HepG2 (cell line): ENCODE measurements around the gene SMYD2. TPM values are rescaled to one million over a fixed set of nuclear protein-coding genes. Genes with fewer than 3 reads are reported as not detected.

ENCODE experiments used
- CENPX ChIP-seq: sonication (generic); formaldehyde crosslinking; IDR thresholded peaks from 2 replicates; pipeline ENCODE4 v1.9.0; 2021; ENCODE audit warnings: mild to moderate bottlenecking, missing genetic modification reagents, moderate library complexity
- NAIF1 ChIP-seq: sonication (generic); formaldehyde crosslinking; IDR thresholded peaks from 2 replicates; pipeline ENCODE4 v1.5.0; 2020; ENCODE audit warnings: mild to moderate bottlenecking, missing genetic modification reagents, borderline replicate concordance
- NFKB2 ChIP-seq: sonication (generic); formaldehyde crosslinking; IDR thresholded peaks from 2 replicates; pipeline ENCODE4 v1.4.0; 2020; ENCODE audit warnings: missing genetic modification reagents, borderline replicate concordance
- SNRNP70 ChIP-seq: fragments of 200-400 bp; formaldehyde crosslinking; IDR thresholded peaks from 2 replicates; pipeline ENCODE4 v1.6.1; 2017; ENCODE audit warnings: mild to moderate bottlenecking, low read depth, low read length, moderate library complexity
- THAP11 ChIP-seq: IDR thresholded peaks from 2 replicates; pipeline ENCODE4 v1.6.1; 2016; ENCODE audit warnings: missing biosample characterization, missing genetic modification reagents
- ZIK1 ChIP-seq: sonication (generic); formaldehyde crosslinking; IDR thresholded peaks from 2 replicates; pipeline ENCODE4 v1.5.0; 2020; ENCODE audit warnings: mild to moderate bottlenecking, low read depth, missing genetic modification reagents, borderline replicate concordance
- ZNF468 ChIP-seq: sonication (generic); formaldehyde crosslinking; IDR thresholded peaks from 2 replicates; pipeline ENCODE4 v1.8.0; 2022; ENCODE audit warnings: mild to moderate bottlenecking, moderate library complexity, missing genetic modification reagents
- ZNF563 ChIP-seq: sonication (generic); formaldehyde crosslinking; IDR thresholded peaks from 2 replicates; pipeline ENCODE4 v1.8.0; 2022; ENCODE audit warnings: mild to moderate bottlenecking, moderate library complexity, missing genetic modification reagents
- polyA plus RNA-seq, 8 experiments: library from polyadenylated mRNA; depleted of rRNA in 3 of 8; stranded (reverse) in 7 of 8; unstranded in 1 of 8; fragments of >200 nt; fragmentation: Illumina TruSeq in 4 of 8; extraction: Trizol in 4 of 8; gene quantifications; 2 replicates each; pipeline versions ENCODE4 v1.2.1 to v1.2.3, GENCODE V29; 2011 to 2016; ENCODE audit warnings: low read depth in 4 of 8, missing spikeins in 1 of 8, mixed read lengths in 1 of 8; ENCODE audit not compliant: insufficient read depth in 1 of 8
- total RNA-seq, 5 experiments: library from RNA; depleted of rRNA; stranded (reverse); fragments of >200 nt; fragmentation: Illumina TruSeq; extraction: Trizol; gene quantifications; 2 replicates each; pipeline ENCODE4 v1.2.3, GENCODE V29; 2016; ENCODE audit warnings: low read depth in 1 of 5
- TF ChIP-seq, protein P1 (sequence below): sonication (generic); formaldehyde crosslinking; IDR thresholded peaks from 2 replicates; pipeline ENCODE4 v1.4.0; 2020; ENCODE audit warnings: missing genetic modification reagents, borderline replicate concordance
- TF ChIP-seq, protein P2 (sequence below): IDR thresholded peaks from 2 replicates; pipeline ENCODE4 v1.6.1; 2016; ENCODE audit warnings: low read depth, missing genetic modification reagents, missing compliant biosample characterization
- TF ChIP-seq, protein P3 (sequence below): sonication (generic); formaldehyde crosslinking; IDR thresholded peaks from 2 replicates; pipeline ENCODE4 v1.4.0; 2020; ENCODE audit warnings: mild to moderate bottlenecking, missing genetic modification reagents
- TF ChIP-seq, protein P4 (sequence below): sonication (generic); formaldehyde crosslinking; IDR thresholded peaks from 2 replicates; pipeline ENCODE4; 2020; ENCODE audit warnings: missing genetic modification reagents, mild to moderate bottlenecking, borderline replicate concordance

SMYD2 gene
- total and polyA plus RNA-seq, 2 of the 13 experiments (the other 11 are each of a cell fraction or from before 2014, with no cell fraction given), result 72.7 to 139 TPM

DNA sequence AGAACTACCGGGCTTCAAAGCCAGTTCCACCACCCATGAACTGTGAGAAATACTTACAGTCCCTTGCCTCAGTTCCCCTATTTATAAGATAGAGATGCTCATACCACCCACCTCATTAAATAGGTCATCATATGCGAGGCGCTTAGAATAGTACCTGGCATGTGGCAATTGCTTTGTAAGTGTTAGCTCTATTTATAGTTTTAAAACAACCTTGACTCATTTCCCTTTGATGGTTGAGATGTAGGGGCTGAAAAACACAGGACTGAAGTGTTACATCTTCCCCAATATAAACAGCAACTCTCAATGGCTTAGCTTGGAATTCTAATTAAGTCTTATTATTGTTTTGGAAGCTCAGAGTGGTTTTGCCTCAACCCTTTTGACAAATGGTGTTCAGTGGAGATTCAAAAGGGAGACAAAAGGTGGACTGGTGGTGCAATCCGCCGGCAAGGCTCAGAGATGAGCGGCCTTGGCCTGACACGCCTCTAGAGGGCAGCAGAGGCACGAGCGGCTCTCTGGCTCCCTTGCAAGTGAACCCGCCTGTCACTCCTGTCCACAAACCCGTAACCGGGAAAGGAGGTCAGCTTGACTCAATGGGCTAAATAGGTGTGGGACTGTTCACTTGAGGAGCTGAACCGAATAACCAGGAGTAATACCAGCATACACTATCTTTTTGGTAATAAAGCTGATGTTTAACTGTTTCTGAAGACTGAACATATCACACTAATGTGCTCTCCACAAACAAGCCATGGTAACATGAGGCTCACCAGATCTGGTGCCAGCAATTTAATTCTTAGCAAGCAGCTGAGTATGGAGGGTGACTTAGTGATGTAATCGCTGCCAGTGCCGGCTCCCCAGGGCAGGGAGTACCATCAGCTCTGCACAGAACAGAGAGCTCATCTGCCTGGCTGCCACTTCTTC, 19.5 kb upstream of the SMYD2 start (continued):
- TF ChIP-seq NFKB2 (no peak), ZNF468 (no peak), ZIK1 (CRISPR knock-in tag) (no peak), NAIF1 (no peak), SNRNP70 (no peak), THAP11 (CRISPR knock-in tag) (no peak), ZNF563 (CRISPR knock-in tag) (no peak), CENPX (CRISPR knock-in tag) (no peak)
- TF ChIP-seq, protein P1, sequence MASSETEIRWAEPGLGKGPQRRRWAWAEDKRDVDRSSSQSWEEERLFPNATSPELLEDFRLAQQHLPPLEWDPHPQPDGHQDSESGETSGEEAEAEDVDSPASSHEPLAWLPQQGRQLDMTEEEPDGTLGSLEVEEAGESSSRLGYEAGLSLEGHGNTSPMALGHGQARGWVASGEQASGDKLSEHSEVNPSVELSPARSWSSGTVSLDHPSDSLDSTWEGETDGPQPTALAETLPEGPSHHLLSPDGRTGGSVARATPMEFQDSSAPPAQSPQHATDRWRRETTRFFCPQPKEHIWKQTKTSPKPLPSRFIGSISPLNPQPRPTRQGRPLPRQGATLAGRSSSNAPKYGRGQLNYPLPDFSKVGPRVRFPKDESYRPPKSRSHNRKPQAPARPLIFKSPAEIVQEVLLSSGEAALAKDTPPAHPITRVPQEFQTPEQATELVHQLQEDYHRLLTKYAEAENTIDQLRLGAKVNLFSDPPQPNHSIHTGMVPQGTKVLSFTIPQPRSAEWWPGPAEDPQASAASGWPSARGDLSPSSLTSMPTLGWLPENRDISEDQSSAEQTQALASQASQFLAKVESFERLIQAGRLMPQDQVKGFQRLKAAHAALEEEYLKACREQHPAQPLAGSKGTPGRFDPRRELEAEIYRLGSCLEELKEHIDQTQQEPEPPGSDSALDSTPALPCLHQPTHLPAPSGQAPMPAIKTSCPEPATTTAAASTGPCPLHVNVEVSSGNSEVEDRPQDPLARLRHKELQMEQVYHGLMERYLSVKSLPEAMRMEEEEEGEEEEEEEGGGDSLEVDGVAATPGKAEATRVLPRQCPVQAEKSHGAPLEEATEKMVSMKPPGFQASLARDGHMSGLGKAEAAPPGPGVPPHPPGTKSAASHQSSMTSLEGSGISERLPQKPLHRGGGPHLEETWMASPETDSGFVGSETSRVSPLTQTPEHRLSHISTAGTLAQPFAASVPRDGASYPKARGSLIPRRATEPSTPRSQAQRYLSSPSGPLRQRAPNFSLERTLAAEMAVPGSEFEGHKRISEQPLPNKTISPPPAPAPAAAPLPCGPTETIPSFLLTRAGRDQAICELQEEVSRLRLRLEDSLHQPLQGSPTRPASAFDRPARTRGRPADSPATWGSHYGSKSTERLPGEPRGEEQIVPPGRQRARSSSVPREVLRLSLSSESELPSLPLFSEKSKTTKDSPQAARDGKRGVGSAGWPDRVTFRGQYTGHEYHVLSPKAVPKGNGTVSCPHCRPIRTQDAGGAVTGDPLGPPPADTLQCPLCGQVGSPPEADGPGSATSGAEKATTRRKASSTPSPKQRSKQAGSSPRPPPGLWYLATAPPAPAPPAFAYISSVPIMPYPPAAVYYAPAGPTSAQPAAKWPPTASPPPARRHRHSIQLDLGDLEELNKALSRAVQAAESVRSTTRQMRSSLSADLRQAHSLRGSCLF (CRISPR knock-in tag), result no peak
- TF ChIP-seq, protein P2, sequence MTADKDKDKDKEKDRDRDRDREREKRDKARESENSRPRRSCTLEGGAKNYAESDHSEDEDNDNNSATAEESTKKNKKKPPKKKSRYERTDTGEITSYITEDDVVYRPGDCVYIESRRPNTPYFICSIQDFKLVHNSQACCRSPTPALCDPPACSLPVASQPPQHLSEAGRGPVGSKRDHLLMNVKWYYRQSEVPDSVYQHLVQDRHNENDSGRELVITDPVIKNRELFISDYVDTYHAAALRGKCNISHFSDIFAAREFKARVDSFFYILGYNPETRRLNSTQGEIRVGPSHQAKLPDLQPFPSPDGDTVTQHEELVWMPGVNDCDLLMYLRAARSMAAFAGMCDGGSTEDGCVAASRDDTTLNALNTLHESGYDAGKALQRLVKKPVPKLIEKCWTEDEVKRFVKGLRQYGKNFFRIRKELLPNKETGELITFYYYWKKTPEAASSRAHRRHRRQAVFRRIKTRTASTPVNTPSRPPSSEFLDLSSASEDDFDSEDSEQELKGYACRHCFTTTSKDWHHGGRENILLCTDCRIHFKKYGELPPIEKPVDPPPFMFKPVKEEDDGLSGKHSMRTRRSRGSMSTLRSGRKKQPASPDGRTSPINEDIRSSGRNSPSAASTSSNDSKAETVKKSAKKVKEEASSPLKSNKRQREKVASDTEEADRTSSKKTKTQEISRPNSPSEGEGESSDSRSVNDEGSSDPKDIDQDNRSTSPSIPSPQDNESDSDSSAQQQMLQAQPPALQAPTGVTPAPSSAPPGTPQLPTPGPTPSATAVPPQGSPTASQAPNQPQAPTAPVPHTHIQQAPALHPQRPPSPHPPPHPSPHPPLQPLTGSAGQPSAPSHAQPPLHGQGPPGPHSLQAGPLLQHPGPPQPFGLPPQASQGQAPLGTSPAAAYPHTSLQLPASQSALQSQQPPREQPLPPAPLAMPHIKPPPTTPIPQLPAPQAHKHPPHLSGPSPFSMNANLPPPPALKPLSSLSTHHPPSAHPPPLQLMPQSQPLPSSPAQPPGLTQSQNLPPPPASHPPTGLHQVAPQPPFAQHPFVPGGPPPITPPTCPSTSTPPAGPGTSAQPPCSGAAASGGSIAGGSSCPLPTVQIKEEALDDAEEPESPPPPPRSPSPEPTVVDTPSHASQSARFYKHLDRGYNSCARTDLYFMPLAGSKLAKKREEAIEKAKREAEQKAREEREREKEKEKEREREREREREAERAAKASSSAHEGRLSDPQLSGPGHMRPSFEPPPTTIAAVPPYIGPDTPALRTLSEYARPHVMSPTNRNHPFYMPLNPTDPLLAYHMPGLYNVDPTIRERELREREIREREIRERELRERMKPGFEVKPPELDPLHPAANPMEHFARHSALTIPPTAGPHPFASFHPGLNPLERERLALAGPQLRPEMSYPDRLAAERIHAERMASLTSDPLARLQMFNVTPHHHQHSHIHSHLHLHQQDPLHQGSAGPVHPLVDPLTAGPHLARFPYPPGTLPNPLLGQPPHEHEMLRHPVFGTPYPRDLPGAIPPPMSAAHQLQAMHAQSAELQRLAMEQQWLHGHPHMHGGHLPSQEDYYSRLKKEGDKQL, result no peak
- TF ChIP-seq, protein P3, sequence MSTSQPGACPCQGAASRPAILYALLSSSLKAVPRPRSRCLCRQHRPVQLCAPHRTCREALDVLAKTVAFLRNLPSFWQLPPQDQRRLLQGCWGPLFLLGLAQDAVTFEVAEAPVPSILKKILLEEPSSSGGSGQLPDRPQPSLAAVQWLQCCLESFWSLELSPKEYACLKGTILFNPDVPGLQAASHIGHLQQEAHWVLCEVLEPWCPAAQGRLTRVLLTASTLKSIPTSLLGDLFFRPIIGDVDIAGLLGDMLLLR (CRISPR knock-in tag), result no peak
- TF ChIP-seq, protein P4, sequence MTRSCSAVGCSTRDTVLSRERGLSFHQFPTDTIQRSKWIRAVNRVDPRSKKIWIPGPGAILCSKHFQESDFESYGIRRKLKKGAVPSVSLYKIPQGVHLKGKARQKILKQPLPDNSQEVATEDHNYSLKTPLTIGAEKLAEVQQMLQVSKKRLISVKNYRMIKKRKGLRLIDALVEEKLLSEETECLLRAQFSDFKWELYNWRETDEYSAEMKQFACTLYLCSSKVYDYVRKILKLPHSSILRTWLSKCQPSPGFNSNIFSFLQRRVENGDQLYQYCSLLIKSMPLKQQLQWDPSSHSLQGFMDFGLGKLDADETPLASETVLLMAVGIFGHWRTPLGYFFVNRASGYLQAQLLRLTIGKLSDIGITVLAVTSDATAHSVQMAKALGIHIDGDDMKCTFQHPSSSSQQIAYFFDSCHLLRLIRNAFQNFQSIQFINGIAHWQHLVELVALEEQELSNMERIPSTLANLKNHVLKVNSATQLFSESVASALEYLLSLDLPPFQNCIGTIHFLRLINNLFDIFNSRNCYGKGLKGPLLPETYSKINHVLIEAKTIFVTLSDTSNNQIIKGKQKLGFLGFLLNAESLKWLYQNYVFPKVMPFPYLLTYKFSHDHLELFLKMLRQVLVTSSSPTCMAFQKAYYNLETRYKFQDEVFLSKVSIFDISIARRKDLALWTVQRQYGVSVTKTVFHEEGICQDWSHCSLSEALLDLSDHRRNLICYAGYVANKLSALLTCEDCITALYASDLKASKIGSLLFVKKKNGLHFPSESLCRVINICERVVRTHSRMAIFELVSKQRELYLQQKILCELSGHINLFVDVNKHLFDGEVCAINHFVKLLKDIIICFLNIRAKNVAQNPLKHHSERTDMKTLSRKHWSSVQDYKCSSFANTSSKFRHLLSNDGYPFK (CRISPR knock-in tag), result no peak
